NCI-H1092 (cell line): ENCODE measurements around the gene BAHCC1.

ENCODE experiments used
- DNase-seq: peaks from one replicate; lab custom pipeline; 2025; lab: John Stamatoyannopoulos, UW

Gene BAHCC1

GRCh38 chr17:81427173-81428120 is 32.2 kb downstream of the BAHCC1 start:
- DNase-seq: peak; percentile 93

DNA sequence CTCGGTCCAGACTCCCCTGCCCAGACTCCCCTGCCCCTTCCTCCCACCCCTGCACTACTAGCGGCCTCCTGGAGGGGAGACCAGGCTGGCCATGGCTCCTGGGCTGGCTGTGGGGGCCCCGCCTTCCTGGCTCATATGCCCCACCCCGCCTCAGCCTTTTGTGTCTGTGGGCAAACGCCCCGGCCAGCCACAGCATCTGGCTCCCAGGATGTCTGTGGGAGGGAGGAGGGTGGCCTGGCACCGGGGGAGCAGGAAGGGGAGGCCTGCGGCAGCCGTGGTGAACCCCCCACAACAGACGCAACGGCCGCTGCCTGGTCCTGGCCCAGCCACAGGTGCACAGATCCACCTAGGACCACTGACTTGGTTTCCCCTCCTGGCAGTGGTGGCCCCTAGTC is 32.9 kb downstream of the BAHCC1 start:
- DNase-seq: peak; percentile 56

GRCh38 chr17:81428516-81428915 is 33.3 kb downstream of the BAHCC1 start:
- DNase-seq: no peak

GRCh38 chr17:81428948-81429774 is 33.9 kb downstream of the BAHCC1 start:
- DNase-seq: peak; percentile 81

- peak; percentile 52 for DNase-seq
Observed at GRCh38 chr17:81429821-81430551, 34.7 kb downstream of the BAHCC1 start.

- no peak for DNase-seq
Observed at GRCh38 chr17:81431545-81432482, 36.6 kb downstream of the BAHCC1 start.

DNA sequence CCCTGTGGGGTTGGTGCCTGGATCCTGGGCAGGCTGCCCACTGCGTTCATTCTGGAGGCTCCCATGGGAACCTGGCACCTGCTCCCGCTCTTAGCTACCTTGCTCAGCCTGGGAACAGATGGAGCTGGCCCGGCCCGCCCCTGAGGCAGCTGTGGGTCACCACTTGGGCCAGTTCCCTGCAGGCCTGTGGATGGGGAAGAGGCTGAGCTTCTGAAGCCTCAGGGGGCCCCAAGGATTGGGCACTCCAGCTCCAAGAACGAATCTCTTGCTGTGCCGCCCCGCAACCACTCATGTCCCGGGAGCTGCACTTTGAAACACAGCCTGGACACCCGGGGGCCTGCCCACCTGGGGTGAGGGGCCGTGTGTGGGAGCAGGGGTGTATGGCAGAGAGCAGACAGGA is 37.7 kb downstream of the BAHCC1 start:
- peak; percentile 94 for DNase-seq

GRCh38 chr17:81433656-81434055 is 38.4 kb downstream of the BAHCC1 start:
- no peak for DNase-seq

GRCh38 chr17:81434072-81434471 is 38.8 kb downstream of the BAHCC1 start:
- DNase-seq: no peak

- DNase-seq: no peak
Observed at GRCh38 chr17:81434681-81435417, 39.6 kb downstream of the BAHCC1 start.

DNA sequence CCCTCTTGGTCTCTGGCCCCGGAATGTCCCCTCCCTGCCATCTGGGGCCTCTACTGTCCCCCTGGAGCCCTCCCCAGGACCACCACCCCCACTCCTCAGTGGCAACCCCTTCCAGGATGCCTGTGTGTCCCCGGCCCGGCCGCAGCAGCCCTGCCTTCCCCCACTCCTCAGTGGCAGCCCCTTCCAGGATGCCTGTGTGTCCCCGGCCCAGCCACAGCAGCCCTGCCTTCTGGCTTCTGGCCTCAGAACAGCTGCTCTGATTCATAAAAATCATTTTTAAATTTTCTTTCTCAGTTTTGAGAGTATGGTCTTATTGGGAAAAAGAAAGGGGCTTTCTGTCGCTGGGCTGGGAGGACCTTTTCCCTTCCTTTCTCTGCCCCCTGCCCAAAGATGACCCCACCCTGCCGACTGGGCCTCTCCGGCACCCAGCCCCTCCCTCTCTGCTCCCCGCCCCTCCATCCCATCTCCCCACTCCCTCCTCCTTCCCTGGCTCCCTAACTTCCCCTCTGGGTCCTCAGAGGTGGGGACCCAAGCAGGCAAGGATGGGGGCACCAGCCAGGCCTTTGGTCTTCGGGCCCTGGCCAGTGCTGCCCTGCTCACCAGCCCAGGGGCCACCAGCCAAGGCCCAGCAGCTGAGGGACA is 40.5 kb downstream of the BAHCC1 start:
- no peak for DNase-seq

DNA sequence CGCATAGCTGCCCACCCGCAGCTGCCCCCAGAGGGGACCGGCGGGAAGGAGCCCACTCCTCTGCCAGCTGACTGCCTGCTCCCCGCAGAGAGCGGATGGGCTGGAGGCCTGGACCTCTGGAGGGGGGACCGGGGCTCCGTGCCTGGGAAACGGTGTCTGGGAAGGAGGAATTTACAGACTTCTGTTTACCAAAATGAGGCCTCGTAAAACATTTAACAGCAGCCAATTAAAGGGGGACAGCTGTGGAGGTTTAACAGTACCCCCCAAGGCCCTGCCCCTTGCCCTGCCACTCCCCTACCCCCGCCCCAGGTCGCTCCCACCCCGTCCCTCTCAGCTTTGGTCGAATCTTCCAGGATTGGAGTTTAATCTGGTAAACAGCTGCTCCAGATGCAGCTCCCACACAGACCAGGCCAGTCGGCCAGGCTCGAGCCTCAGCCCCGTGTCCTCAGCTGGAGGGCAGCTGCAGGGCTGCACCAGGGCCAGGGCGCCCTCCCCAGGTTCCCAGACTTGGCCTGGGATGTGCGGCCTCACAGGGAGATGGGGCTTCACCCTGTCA is 41.1 kb downstream of the BAHCC1 start:
- no peak for DNase-seq

- DNase-seq: no peak
Observed at GRCh38 chr17:81437191-81437651, 42.0 kb downstream of the BAHCC1 start.

DNA sequence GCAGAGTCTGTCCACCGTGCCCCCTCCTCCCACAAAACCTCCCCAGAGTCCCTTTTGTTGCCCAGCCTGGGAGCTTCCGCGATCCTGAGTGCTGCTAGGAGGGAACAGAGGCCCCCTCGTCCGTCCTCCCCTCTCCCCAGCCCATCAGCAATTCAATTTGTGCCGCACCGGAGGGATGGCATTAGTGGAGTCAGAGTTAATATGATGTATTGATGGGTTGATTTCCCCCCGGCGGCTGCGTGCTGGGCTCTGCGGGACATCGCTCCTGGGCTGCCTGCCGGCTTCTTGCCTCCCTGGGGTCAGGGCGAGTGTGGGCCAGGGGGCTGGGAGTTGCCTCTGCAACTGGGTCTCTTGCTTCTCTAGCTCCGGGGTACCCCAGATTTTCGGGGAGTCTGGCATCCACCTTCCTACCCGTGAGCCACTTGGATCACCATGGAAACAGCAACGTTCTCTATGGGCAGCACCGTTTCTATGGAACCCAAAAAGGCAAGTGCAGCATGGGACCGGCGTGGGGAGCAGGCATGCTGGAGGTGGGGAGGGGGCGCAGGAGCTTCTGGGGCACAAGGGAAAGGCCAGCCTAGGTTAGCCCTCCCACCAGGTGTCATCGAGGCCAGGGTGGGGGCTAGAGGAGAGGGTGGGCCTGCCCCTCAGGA is 42.9 kb downstream of the BAHCC1 start:
- no peak for DNase-seq

DNA sequence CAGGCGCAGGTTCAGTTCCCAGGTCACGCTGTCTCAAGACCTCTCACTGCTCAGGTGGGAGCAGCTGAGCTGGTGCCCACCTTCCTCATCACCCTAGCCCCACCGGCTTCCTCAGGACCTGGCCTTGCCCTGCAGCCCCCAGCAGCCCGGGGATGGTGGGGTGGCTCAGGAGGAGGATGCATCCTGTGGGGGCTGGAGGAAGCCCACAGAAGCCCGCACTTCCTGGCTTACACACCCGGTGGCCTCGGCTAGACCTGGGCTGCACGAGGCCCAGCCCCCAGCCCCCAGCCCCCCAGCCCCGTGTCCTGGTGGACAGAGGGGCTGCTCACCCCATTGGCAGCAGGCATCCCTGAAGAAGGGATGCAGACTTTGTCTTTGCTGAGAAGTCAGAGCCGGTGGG is 43.4 kb downstream of the BAHCC1 start:
- no peak for DNase-seq

- no peak for DNase-seq
Observed at GRCh38 chr17:81440051-81440471, 44.8 kb downstream of the BAHCC1 start.

DNA sequence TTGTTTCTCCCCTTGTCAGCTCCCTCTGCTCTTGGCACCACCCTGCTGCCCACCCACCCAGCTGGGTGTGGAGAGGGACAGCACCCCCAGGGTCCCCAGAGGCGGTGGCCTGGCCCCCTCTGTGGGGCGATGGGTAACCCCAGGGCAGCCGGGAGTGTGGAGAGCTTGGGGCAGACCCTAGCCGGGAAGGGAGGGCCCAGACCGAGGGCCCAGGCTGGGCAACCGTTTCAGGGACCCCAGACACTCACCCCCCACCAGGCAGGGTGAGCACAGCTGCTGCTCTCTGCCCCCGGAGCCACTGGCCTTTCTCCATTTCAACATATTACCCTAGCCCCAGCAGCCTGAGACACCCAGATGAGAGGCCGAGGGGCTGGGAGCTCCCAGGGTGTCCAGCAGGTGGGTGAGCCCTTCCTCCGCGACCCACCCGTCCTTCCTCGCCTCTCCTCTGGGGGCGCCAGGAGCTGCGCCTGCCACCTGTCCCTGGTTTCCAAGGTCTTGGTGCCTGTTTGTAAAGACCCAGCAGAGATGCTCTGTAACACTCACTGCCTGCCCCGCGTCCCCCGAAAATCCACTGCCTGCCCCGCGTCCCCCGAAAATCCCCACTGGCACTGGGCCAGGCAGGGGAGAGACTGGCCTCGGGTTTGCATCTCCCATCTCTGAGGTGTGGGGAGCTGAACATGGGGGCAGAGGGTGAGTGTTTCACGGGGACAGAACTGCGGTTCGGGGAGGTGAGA is 45.4 kb downstream of the BAHCC1 start:
- DNase-seq: peak; percentile 46

DNA sequence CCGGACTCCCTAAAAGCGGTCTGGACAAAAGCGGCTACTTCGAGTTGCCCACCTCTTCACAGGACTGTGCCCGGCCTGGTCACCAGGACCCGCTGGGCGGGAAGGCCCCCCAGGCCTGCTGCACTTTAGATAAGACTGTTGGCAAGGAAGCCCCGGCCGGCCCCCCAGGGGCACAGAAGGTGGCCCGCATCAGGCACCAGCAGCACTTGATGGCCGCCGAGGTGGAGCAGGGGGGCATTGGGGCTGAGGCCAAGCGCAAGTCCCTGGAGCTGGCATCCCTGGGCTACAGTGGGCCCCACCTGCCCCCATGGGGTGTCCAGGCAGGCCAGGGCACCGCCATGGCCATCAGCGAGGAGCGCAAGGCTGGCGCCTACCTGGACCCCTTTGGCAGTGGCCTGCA is 47.5 kb downstream of the BAHCC1 start:
- no peak for DNase-seq
